WI38 (cell line): Measurements from ENCODE around the gene ADRA2B.

Source experiments
- H3K4me3 ChIP-seq: 2 replicates; pipeline ENCODE4 v1.5.1; 2011; ENCODE audit warnings: low read depth, mild to moderate bottlenecking, control low read depth, low read length
- TF ChIP-seq, protein P1 (sequence below): IDR thresholded peaks from 2 replicates; pipeline ENCODE4 v1.5.1; 2012; ENCODE audit warnings: low read depth, mild to moderate bottlenecking, control low read depth, low read length

The ADRA2B gene

DNA sequence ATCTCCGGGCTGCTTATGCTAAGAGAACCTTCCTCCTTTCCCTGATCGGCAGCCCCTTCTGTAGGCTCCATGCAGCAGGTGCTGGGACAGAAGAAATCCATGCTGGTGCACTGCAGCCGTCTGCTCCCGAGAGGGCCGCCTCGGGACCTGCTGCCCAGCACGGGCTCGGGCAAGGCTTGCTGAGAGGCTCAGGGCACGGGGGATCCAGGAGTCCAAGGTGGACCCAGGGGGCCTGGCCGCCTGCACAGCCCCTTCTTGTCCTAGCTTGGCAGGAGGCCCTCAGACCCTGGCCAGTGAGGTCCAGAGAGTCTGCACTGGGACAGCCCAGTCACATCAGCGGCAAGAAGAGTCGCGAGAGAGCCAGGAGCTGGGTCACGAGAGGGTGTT, 42.2 kb upstream of the ADRA2B start:
- no peak overlapping the region for H3K4me3 ChIP-seq
- TF ChIP-seq, protein P1, sequence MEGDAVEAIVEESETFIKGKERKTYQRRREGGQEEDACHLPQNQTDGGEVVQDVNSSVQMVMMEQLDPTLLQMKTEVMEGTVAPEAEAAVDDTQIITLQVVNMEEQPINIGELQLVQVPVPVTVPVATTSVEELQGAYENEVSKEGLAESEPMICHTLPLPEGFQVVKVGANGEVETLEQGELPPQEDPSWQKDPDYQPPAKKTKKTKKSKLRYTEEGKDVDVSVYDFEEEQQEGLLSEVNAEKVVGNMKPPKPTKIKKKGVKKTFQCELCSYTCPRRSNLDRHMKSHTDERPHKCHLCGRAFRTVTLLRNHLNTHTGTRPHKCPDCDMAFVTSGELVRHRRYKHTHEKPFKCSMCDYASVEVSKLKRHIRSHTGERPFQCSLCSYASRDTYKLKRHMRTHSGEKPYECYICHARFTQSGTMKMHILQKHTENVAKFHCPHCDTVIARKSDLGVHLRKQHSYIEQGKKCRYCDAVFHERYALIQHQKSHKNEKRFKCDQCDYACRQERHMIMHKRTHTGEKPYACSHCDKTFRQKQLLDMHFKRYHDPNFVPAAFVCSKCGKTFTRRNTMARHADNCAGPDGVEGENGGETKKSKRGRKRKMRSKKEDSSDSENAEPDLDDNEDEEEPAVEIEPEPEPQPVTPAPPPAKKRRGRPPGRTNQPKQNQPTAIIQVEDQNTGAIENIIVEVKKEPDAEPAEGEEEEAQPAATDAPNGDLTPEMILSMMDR = no peak

DNA sequence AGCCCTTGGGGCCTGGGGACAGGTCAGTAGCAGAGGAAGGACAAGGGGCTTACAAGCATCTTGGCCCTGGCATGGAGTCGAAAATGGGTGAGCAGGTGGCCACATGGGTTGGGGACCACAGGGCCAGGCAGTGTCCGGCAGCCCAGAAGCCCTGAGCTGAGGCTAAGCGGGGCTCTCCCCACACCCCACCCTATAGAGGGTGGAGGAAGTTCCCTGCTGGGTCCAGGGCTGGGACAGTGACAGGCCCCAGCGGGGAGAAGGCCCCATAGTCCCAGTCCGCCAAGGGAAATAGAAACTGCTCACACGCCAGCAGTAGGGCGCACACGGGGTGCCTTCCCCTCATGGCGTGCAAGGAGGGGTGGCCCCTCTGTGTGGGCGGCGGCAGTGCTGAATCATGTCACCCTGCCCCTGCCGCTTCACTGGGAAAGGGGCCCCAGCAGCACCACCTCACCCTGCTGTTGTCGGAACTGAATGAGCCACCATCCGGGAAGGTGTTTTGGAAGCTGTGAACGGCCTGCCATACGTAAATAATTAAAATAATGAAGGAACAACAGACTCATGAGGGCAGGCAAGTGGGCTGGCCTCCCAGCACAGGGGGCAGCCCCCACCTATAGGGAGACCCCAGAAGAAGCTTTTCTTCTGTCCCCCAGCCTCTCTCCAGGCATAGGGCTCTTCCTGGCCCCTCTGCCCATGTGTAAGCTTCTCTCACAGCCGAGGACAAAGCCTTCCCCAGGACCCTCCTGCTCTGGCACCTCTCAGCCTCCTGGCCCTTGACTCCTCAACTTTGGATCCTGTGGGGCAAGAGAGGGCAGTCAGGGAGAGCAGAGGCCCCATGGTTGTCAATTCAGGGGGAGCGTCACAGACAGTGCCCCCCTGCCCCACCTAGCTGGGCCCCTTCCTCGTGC, 41.5 kb upstream of the ADRA2B start:
- TF ChIP-seq, protein P1 = no peak
- H3K4me3 ChIP-seq = no peak overlapping the region

DNA sequence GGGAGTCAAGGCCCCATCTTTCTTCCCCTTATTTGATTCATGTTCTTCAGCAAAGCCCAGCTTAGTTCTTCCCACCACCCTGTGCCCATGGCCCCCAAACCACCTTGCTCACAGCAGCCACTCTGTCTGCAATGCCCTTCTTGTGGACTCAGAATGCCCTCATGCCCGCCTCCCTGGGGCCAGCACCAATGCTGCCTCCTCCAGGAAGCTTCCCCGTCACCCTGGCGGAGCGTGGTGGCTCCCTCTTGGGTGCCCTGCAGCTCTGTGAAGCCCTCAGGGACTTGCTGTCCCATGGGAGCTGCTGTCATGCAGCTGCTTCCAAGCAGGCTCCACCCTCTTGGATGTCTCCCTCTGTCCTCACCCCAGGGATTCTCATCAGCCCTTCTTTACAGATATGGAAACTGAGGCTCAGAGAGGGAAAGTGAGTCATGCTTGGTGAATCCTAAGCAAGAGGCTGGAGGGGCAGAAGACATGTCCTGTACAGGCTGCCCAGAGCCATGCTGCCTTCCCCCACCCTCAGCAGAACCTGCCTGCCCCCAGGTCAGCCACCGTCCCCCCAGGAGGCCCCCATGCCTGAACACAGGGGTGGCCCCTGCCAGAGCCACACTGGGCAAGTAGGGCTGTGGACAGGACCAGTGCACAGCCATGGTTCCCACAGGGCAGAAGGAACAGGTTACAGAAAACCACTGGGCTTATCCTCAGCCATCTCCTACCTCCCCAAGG, 40.7 kb upstream of the ADRA2B start:
- TF ChIP-seq, protein P1 = no peak
- H3K4me3 ChIP-seq = no peak overlapping the region

DNA sequence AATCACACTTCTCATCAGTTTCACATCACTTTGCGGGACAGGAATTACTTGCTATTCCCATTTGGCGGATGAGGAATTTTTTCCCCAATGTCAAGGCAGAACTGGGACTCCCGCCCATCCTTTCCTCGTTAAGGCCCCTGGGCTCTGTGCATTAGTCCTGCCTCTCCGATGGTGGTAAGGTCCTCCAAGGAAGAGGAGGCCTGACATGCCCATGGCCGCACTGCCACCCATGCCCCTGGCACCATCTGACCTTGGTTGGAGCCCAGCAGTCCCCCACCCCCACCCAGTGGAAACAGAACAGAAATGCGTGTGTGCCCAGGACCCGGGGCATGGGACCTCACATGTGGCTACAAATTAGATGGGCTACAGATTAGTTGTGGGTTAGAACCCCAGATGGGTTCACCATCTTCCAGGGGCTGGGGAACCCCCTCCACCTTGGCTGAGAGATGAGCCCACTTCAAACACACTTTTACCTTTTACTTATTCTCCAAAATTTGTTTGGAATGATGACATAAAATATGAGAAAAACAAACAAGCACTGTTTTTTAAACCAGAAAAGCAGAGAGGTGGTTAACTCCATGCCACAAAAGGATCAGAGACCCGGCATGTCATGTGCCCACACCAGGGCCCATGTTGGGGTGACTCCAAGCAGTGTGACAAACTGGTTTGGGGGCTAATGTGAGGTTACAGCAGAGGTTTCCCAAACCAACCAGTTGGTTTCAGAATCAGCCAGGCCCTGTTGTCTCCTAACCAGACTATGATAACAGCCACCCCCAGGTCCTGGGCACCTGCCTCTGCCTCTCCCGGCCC, 39.8 kb upstream of the ADRA2B start:
- no peak overlapping the region for H3K4me3 ChIP-seq
- TF ChIP-seq, protein P1 = no peak

DNA sequence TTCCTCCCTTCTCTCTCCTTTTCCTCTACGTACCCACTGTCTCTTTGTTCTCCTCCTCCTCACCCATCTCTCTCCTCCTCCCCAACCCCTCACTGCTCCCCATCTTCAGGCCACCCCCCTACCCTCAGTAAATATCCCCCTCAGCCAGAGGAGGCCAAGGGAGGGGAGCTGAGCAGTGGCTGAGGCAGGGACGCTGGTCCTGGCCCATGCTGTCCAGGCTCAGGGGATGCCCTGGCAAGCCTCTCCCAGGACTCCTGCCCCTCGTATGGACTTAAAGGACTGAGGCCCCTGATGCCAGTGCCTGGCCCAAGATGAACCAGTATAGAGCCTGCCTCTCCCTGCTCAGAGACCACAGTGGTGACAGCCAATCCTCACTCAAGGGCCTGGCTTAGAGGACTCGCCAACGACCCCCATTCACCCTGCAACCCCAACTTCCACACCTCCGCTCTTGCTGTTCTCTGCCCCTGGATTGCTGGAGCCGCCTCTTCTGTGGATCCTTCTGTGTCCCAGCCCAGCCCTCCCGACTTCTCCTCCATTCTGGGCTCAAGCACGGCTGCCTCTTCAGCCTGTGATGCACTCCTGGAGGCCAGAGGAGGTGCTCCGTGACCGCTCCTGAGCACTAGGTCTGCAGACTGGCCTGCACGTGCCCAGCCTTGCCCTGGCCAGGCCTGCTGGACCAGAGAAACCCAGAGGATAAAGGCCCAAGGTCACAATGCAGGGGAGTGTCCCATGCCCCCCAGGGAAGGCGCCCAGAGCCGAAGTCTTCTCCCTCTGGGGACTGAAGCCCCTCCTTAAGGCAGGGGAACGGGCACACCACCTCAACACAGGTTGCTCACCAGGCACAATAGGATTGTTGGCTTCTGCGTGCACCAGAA, 38.4 kb upstream of the ADRA2B start:
- TF ChIP-seq, protein P1 = no peak

DNA sequence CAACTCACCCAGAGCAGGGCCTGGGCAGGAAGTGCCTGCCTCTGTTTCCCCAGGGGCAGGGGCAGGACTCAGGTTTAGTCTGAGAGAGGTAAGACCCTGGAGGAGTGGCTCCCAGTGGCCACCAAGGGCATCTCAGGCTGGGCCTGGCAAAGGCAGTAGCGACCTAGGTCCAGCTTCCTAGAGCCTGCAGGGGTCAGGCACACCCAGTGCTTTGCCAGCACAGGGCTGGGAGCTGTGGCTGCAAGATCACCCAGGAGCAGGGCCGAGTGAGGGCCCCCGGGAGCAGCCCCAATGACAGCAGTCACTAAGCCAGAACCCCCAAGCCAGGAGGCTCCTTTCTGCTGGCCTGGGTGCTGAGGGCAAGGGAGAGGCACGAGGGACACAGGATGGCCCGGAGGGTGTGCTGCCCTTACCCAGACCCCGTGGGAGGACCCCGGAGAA, 37.6 kb upstream of the ADRA2B start:
- TF ChIP-seq, protein P1 = no peak
- H3K4me3 ChIP-seq = no peak overlapping the region

More for the DNA sequence above, 38.4 kb upstream of the ADRA2B start:
- H3K4me3 ChIP-seq = no peak overlapping the region
